ENCODE measurements around the gene NPFFR1.

The NPFFR1 gene

GRCh38 chr10:70300908-70301597, 17.2 kb upstream of the NPFFR1 start:
- no CpG with 5 or more reads among the region's 19 CpGs for WGBS (ENCODE audit: insufficient coverage, insufficient read length)
- no peak overlapping the region for H3K4me3 ChIP-seq (ENCODE audit: low read length)
- no peaks in the 10 kb centered on the region for H3K27me3 ChIP-seq (ENCODE audit: control insufficient read depth, insufficient read depth, low read length)
- no peak for DNase-seq (ENCODE audit: low read depth, low spot score)
- H3K4me1 ChIP-seq (ENCODE audit: control insufficient read depth, insufficient read depth, low read length) = no peaks in the 10 kb centered on the region
- H3K9me3 ChIP-seq (ENCODE audit: control insufficient read depth, insufficient read depth, low read length) = no peaks in the 10 kb centered on the region
- no peak overlapping the region for H3K27ac ChIP-seq (ENCODE audit: low read length)
- no peaks in the 10 kb centered on the region for H3K36me3 ChIP-seq (ENCODE audit: control insufficient read depth, insufficient read depth, low read length)

- no CpG with 5 or more reads among the region's 6 CpGs for WGBS (ENCODE audit: insufficient coverage, insufficient read length)
- Histone ChIP-seq H3K4me1 (ENCODE audit: control insufficient read depth, insufficient read depth, low read length) (no peaks in the 10 kb centered on the region; the same call in 1 of the 2 replicates), H3K36me3 (ENCODE audit: control insufficient read depth, insufficient read depth, low read length) (no peaks in the 10 kb centered on the region), H3K9me3 (ENCODE audit: control insufficient read depth, insufficient read depth, low read length) (no peaks in the 10 kb centered on the region), H3K4me3 (ENCODE audit: low read length) (no peak overlapping the region; the same call in 1 of the 2 replicates), H3K27me3 (ENCODE audit: control insufficient read depth, insufficient read depth, low read length) (no peaks in the 10 kb centered on the region), H3K27ac (ENCODE audit: low read length) (no peak overlapping the region)
- DNase-seq (ENCODE audit: low read depth, low spot score) = no peak
Observed at GRCh38 chr10:70300461-70300860, 16.7 kb upstream of the NPFFR1 start.

GRCh38 chr10:70299876-70300275, 16.1 kb upstream of the NPFFR1 start:
- no peaks in the 10 kb centered on the region for H3K36me3 ChIP-seq (ENCODE audit: control insufficient read depth, insufficient read depth, low read length)
- H3K27ac ChIP-seq (ENCODE audit: low read length) = no peak overlapping the region
- DNase-seq (ENCODE audit: low read depth, low spot score) = no peak
- H3K9me3 ChIP-seq (ENCODE audit: control insufficient read depth, insufficient read depth, low read length) = no peaks in the 10 kb centered on the region
- peaks cover 2% of the 10 kb centered on the region for H3K4me1 ChIP-seq (ENCODE audit: control insufficient read depth, insufficient read depth, low read length)
- no peaks in the 10 kb centered on the region for H3K27me3 ChIP-seq (ENCODE audit: control insufficient read depth, insufficient read depth, low read length)
- no peak overlapping the region for H3K4me3 ChIP-seq (ENCODE audit: low read length)
- no CpG with 5 or more reads among the region's 7 CpGs for WGBS (ENCODE audit: insufficient coverage, insufficient read length)

GRCh38 chr10:70298393-70298792, 14.6 kb upstream of the NPFFR1 start:
- Histone ChIP-seq H3K4me3 (ENCODE audit: low read length) (no peak overlapping the region), H3K4me1 (ENCODE audit: control insufficient read depth, insufficient read depth, low read length) (peaks cover 2% of the 10 kb centered on the region), H3K36me3 (ENCODE audit: control insufficient read depth, insufficient read depth, low read length) (no peaks in the 10 kb centered on the region), H3K27ac (ENCODE audit: low read length) (no peak overlapping the region), H3K27me3 (ENCODE audit: control insufficient read depth, insufficient read depth, low read length) (no peaks in the 10 kb centered on the region), H3K9me3 (ENCODE audit: control insufficient read depth, insufficient read depth, low read length) (no peaks in the 10 kb centered on the region)
- no CpG with 5 or more reads among the region's 5 CpGs for WGBS (ENCODE audit: insufficient coverage, insufficient read length)
- DNase-seq (ENCODE audit: low read depth, low spot score) = no peak

GRCh38 chr10:70297224-70297623, 13.4 kb upstream of the NPFFR1 start:
- no peaks in the 10 kb centered on the region for H3K27me3 ChIP-seq (ENCODE audit: control insufficient read depth, insufficient read depth, low read length)
- H3K4me3 ChIP-seq (ENCODE audit: low read length) = no peak overlapping the region
- H3K4me1 ChIP-seq (ENCODE audit: control insufficient read depth, insufficient read depth, low read length) = peaks cover 2% of the 10 kb centered on the region
- DNase-seq (ENCODE audit: low read depth, low spot score) = no peak
- WGBS (ENCODE audit: insufficient coverage, insufficient read length) = no CpG with 5 or more reads among the region's 5 CpGs
- H3K27ac ChIP-seq (ENCODE audit: low read length) = no peak overlapping the region
- no peaks in the 10 kb centered on the region for H3K36me3 ChIP-seq (ENCODE audit: control insufficient read depth, insufficient read depth, low read length)
- no peaks in the 10 kb centered on the region for H3K9me3 ChIP-seq (ENCODE audit: control insufficient read depth, insufficient read depth, low read length)

- Histone ChIP-seq H3K27ac (ENCODE audit: low read length) (no peak overlapping the region), H3K4me1 (ENCODE audit: control insufficient read depth, insufficient read depth, low read length) (peaks cover 2% of the 10 kb centered on the region), H3K4me3 (ENCODE audit: low read length) (no peak overlapping the region), H3K36me3 (ENCODE audit: control insufficient read depth, insufficient read depth, low read length) (no peaks in the 10 kb centered on the region), H3K9me3 (ENCODE audit: control insufficient read depth, insufficient read depth, low read length) (no peaks in the 10 kb centered on the region), H3K27me3 (ENCODE audit: control insufficient read depth, insufficient read depth, low read length) (no peaks in the 10 kb centered on the region)
- WGBS (ENCODE audit: insufficient coverage, insufficient read length) = no CpG with 5 or more reads among the region's 12 CpGs
- no peak for DNase-seq (ENCODE audit: low read depth, low spot score)
Observed at GRCh38 chr10:70296406-70296899, 12.6 kb upstream of the NPFFR1 start.

- H3K9me3 ChIP-seq (ENCODE audit: control insufficient read depth, insufficient read depth, low read length) = no peaks in the 10 kb centered on the region
- no peaks in the 10 kb centered on the region for H3K36me3 ChIP-seq (ENCODE audit: control insufficient read depth, insufficient read depth, low read length)
- no peaks in the 10 kb centered on the region for H3K27me3 ChIP-seq (ENCODE audit: control insufficient read depth, insufficient read depth, low read length)
- peaks cover 2% of the 10 kb centered on the region for H3K4me1 ChIP-seq (ENCODE audit: control insufficient read depth, insufficient read depth, low read length)
- no peak for DNase-seq (ENCODE audit: low read depth, low spot score)
- no CpG with 5 or more reads among the region's 7 CpGs for WGBS (ENCODE audit: insufficient coverage, insufficient read length)
- H3K27ac ChIP-seq (ENCODE audit: low read length) = no peak overlapping the region
- no peak overlapping the region for H3K4me3 ChIP-seq (ENCODE audit: low read length)
Observed at GRCh38 chr10:70295926-70296325, 12.1 kb upstream of the NPFFR1 start.

- Histone ChIP-seq H3K4me3 (ENCODE audit: low read length) (no peak overlapping the region), H3K27ac (ENCODE audit: low read length) (no peak overlapping the region), H3K36me3 (ENCODE audit: control insufficient read depth, insufficient read depth, low read length) (no peaks in the 10 kb centered on the region), H3K4me1 (ENCODE audit: control insufficient read depth, insufficient read depth, low read length) (peaks cover 2% of the 10 kb centered on the region), H3K27me3 (ENCODE audit: control insufficient read depth, insufficient read depth, low read length) (no peaks in the 10 kb centered on the region), H3K9me3 (ENCODE audit: control insufficient read depth, insufficient read depth, low read length) (no peaks in the 10 kb centered on the region)
- DNase-seq (ENCODE audit: low read depth, low spot score) = no peak
- no CpG with 5 or more reads among the region's 3 CpGs for WGBS (ENCODE audit: insufficient coverage, insufficient read length)
Observed at GRCh38 chr10:70295321-70295720, 11.5 kb upstream of the NPFFR1 start.

GRCh38 chr10:70293169-70293843, 9.5 kb upstream of the NPFFR1 start:
- H3K4me3 ChIP-seq (ENCODE audit: low read length) = no peak overlapping the region
- DNase-seq (ENCODE audit: low read depth, low spot score) = no peak
- no peak overlapping the region for H3K27ac ChIP-seq (ENCODE audit: low read length)
- no CpG with 5 or more reads among the region's 8 CpGs for WGBS (ENCODE audit: insufficient coverage, insufficient read length)
- peaks cover 2% of the 10 kb centered on the region for H3K4me1 ChIP-seq (ENCODE audit: control insufficient read depth, insufficient read depth, low read length)
- no peaks in the 10 kb centered on the region for H3K9me3 ChIP-seq (ENCODE audit: control insufficient read depth, insufficient read depth, low read length)
- H3K36me3 ChIP-seq (ENCODE audit: control insufficient read depth, insufficient read depth, low read length) = no peaks in the 10 kb centered on the region
- H3K27me3 ChIP-seq (ENCODE audit: control insufficient read depth, insufficient read depth, low read length) = no peaks in the 10 kb centered on the region

- WGBS (ENCODE audit: insufficient coverage, insufficient read length) = no CpG with 5 or more reads among the region's 5 CpGs
- H3K4me1 ChIP-seq (ENCODE audit: control insufficient read depth, insufficient read depth, low read length) = peaks cover 2% of the 10 kb centered on the region
- no peaks in the 10 kb centered on the region for H3K27me3 ChIP-seq (ENCODE audit: control insufficient read depth, insufficient read depth, low read length)
- no peaks in the 10 kb centered on the region for H3K36me3 ChIP-seq (ENCODE audit: control insufficient read depth, insufficient read depth, low read length)
- H3K4me3 ChIP-seq (ENCODE audit: low read length) = no peak overlapping the region
- no peaks in the 10 kb centered on the region for H3K9me3 ChIP-seq (ENCODE audit: control insufficient read depth, insufficient read depth, low read length)
- H3K27ac ChIP-seq (ENCODE audit: low read length) = no peak overlapping the region
- no peak for DNase-seq (ENCODE audit: low read depth, low spot score)
Observed at GRCh38 chr10:70292004-70292403, 8.2 kb upstream of the NPFFR1 start.

All from iPS DF 6.9 (cell line).